Activated CD8-positive, alpha-beta memory T cell treated with anti-CD3 and anti-CD28 coated beads for 48 hours (primary cell): Measurements from ENCODE around the gene TDRD9.

Experiments
- DNase-seq, 3 experiments: peaks; one replicate each; pipeline ENCODE4 v3.0.0-alpha.2; 2020; ENCODE audit warnings: low read depth in 2 of 3, low spot score in 2 of 3

The TDRD9 gene

DNA sequence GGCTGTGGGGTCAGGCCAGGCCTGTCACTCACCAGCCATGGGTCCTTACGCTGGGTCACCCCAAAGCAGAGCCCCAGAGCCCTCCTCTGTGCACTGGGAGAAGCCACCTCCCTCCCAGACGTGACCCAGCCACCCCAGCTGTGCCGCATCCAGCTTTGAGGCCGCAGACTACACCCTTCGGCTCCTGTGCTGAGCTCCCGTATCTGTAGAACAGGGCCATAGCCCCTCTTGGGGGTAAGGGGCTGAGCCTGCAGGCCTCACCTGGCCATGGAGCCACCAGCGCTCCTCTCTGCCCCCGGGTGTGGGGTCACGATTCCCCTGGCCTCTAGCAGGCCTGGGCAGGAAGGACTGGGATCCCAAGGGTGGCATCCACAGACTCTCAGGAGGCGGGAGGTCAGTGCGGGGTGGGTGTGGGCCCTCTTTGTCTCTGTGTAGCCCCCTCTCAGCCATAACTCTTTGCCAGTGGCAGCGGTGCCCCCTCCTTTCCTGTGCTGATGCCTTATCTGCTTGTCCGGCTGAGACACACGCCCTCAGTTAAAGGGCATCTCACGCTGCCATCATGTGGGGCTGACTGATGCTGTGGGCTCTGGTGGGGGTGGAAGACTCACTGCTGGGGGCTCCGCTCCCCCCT lies 173.5 kb downstream of the TDRD9 start:
- no peak for DNase-seq
